Measurements from ENCODE around the gene FBF1. TPM values are rescaled to one million over a fixed set of nuclear protein-coding genes. Genes with fewer than 3 reads are reported as not detected.
"Not testable (repeated sequence)": the region's sequence is repeated elsewhere in the genome, so short reads cannot be mapped to it uniquely, and the experiment has no call there.

Gene FBF1
- total RNA-seq, 1 donor from 2014 or later: 13.0 TPM

- peak; percentile 77 to 89 for TF ChIP-seq POLR2AphosphoS5 (IDR thresholded peaks at IDR 0.05; ENCODE audit: insufficient read depth in 1 of 2, low read depth in 1 of 2)
- no peak for TF ChIP-seq POLR2A (IDR thresholded peaks at IDR 0.05)
- intact Hi-C loops (cut with DNase I): loop anchor here (10.0 kb wide), 1 partner anchor 108 kb away; the partner anchor contains the start of gene GALK1
Measured at GRCh38 chr17:75872434-75873351, 68.1 kb downstream of the FBF1 start.

GRCh38 chr17:75870228-75870627, 70.6 kb downstream of the FBF1 start:
- Histone ChIP-seq H3K27ac (peak overlapping the region; percentile 89), H3K4me3 (peak overlapping the region; percentile 9 to 21), H3K36me3 (peaks cover 0 to 16% of the 10 kb centered on the region in 2 donors), H3K4me1 (peaks cover 64% of the 10 kb centered on the region)
- not testable (repeated sequence) for DNase-seq (ENCODE audit: extremely low spot score in 2 of 2); H3K9me3 ChIP-seq; H3K27me3 ChIP-seq
- intact Hi-C loops (cut with DNase I): loop anchor here (10.0 kb wide), 1 partner anchor 105 kb away; the partner anchor contains the start of gene GALK1

More at GRCh38 chr17:75872434-75873351, 68.1 kb downstream of the FBF1 start:
- Histone ChIP-seq H3K4me3 (peak overlapping the region in 1 of 2 donors; percentile 14), H3K27ac (peak overlapping the region; percentile 99), H3K9me3 (no peaks in the 10 kb centered on the region), H3K4me1 (peaks cover 78% of the 10 kb centered on the region), H3K27me3 (no peaks in the 10 kb centered on the region), H3K36me3 (peaks cover 0 to 22% of the 10 kb centered on the region in 2 donors)
- DNase-seq (ENCODE audit: extremely low spot score in 2 of 2): peak in 1 of 2 donors; percentile 85

- DNase-seq (ENCODE audit: extremely low spot score in 2 of 2): no peak
- TF ChIP-seq POLR2AphosphoS5 (IDR thresholded peaks at IDR 0.05; ENCODE audit: insufficient read depth in 1 of 2, low read depth in 1 of 2): peak; percentile 15 to 65
- no peak for TF ChIP-seq CTCF (IDR thresholded peaks at IDR 0.05)
- no peak for TF ChIP-seq POLR2A (IDR thresholded peaks at IDR 0.05)
- H3K36me3 ChIP-seq: peaks cover 0 to 9% of the 10 kb centered on the region in 2 donors
- H3K4me3 ChIP-seq: peak overlapping the region; percentile 9 to 21
- intact Hi-C loops (cut with DNase I): loop anchor here (1.0 to 10.0 kb wide), 3 partner anchors 8 to 765 kb away; partner anchors contain the start of genes ARMC7 and GALK1
- H3K9me3 ChIP-seq: no peaks in the 10 kb centered on the region
- peaks cover 64% of the 10 kb centered on the region for H3K4me1 ChIP-seq
- H3K27ac ChIP-seq: peak overlapping the region; percentile 89
- no peaks in the 10 kb centered on the region for H3K27me3 ChIP-seq
Measured at GRCh38 chr17:75869282-75870141, 71.3 kb downstream of the FBF1 start.

GRCh38 chr17:75868730-75869281, 72.0 kb downstream of the FBF1 start:
- not testable (repeated sequence) for DNase-seq (ENCODE audit: extremely low spot score in 2 of 2); H3K9me3 ChIP-seq; H3K27me3 ChIP-seq; H3K36me3 ChIP-seq
- Histone ChIP-seq H3K4me1 (peaks cover 64% of the 10 kb centered on the region), H3K4me3 (peak overlapping the region in 1 of 2 donors; percentile 21), H3K27ac (peak overlapping the region; percentile 89)
- intact Hi-C loops (cut with DNase I): loop anchor here (1.0 to 10.0 kb wide), 2 partner anchors 8 to 764 kb away; partner anchors contain the start of gene ARMC7

- not testable (repeated sequence) for H3K36me3 ChIP-seq; H3K27me3 ChIP-seq; H3K9me3 ChIP-seq; DNase-seq (ENCODE audit: extremely low spot score in 2 of 2); H3K4me3 ChIP-seq
- intact Hi-C loops (cut with DNase I): loop anchor here (10.0 kb wide), 1 partner anchor 761 kb away; the partner anchor contains the start of gene ARMC7
- H3K4me1 ChIP-seq: peaks cover 63% of the 10 kb centered on the region
- peak overlapping the region; percentile 75 for H3K27ac ChIP-seq
Measured at GRCh38 chr17:75865404-75866188, 75.2 kb downstream of the FBF1 start.

GRCh38 chr17:75864887-75865286, 76.0 kb downstream of the FBF1 start:
- H3K9me3 ChIP-seq; H3K27me3 ChIP-seq; H3K36me3 ChIP-seq; DNase-seq (ENCODE audit: extremely low spot score in 2 of 2); H3K4me3 ChIP-seq: not testable (repeated sequence)
- intact Hi-C loops (cut with DNase I): loop anchor here (10.0 kb wide), 1 partner anchor 760 kb away; the partner anchor contains the start of gene ARMC7
- Histone ChIP-seq H3K27ac (peak overlapping the region; percentile 75), H3K4me1 (peaks cover 55% of the 10 kb centered on the region)
- peak in 1 of 2 donors; percentile 1 for TF ChIP-seq POLR2AphosphoS5 (IDR thresholded peaks at IDR 0.05; ENCODE audit: insufficient read depth in 1 of 2, low read depth in 1 of 2)

All from vagina (tissue), 2 donors.